Liver (tissue), 9 donors: ENCODE results near the gene UBAP2L. TPM values are rescaled to one million over a fixed set of nuclear protein-coding genes. Genes with fewer than 3 reads are reported as not detected.
A peak's percentile ranks its signal among the peaks of the same experiment; 100 is the strongest.

ENCODE experiments used
- DNase-seq: peaks from one replicate; pipeline ENCODE4 v3.0.0-alpha.2; 2017; ENCODE audit warnings: low spot score
- H3K27ac ChIP-seq, 2 donors: one replicate each; pipeline ENCODE4 v1.7.0; 2013; ENCODE audit warnings: inconsistent platforms in 2 of 2, low read length in 2 of 2, control low read depth in 1 of 2, low read depth in 1 of 2, mild to moderate bottlenecking in 1 of 2
- H3K27me3 ChIP-seq, 4 donors: one replicate each; pipeline versions ENCODE4 v1.6.1 to v1.7.0; 2013; ENCODE audit warnings: low read length in 3 of 4, inconsistent platforms in 1 of 4, mild to moderate bottlenecking in 1 of 4, moderate library complexity in 1 of 4; ENCODE audit not compliant: control insufficient read depth in 4 of 4, insufficient read depth in 4 of 4
- H3K36me3 ChIP-seq, 4 donors: one replicate each; pipeline versions ENCODE4 v1.6.1 to v1.7.0; 2013; ENCODE audit warnings: low read length in 3 of 4, mild to moderate bottlenecking in 3 of 4, low read depth in 1 of 4, moderate library complexity in 1 of 4; ENCODE audit not compliant: control insufficient read depth in 4 of 4, insufficient read depth in 3 of 4
- H3K4me1 ChIP-seq, 4 donors: one replicate each; pipeline versions ENCODE4 v1.6.1 to v1.7.0; 2013; ENCODE audit warnings: low read length in 3 of 4, mild to moderate bottlenecking in 3 of 4, moderate library complexity in 1 of 4; ENCODE audit not compliant: control insufficient read depth in 4 of 4, insufficient read depth in 4 of 4
- H3K4me3 ChIP-seq, 3 donors: one replicate each; pipeline versions ENCODE4 v1.6.1 to v1.7.0; 2013; ENCODE audit warnings: low read length in 3 of 3, control low read depth in 1 of 3, low read depth in 1 of 3, mild to moderate bottlenecking in 1 of 3
- H3K9ac ChIP-seq, 2 donors: one replicate each; pipeline ENCODE4 v1.7.0; 2013; ENCODE audit warnings: low read length in 2 of 2, mild to moderate bottlenecking in 2 of 2, moderate library complexity in 2 of 2, control low read depth in 1 of 2, low read depth in 1 of 2
- H3K9me3 ChIP-seq, 4 donors: one replicate each; pipeline versions ENCODE4 v1.6.1 to v1.7.0; 2013; ENCODE audit warnings: low read length in 3 of 4; ENCODE audit not compliant: control insufficient read depth in 4 of 4
- ATF3 ChIP-seq: IDR thresholded peaks from 2 replicates; pipeline ENCODE4 v1.6.1; 2016; ENCODE audit warnings: antibody characterized with exemption
- CTCF ChIP-seq: fragments of 150-350 bp; IDR thresholded peaks from 2 replicates; pipeline ENCODE4 v1.5.1; 2017; ENCODE audit warnings: improper control_type of control experiment, low read depth, low read length; ENCODE audit not compliant: missing input control
- EGR1 ChIP-seq, 2 donors: IDR thresholded peaks; 2 replicates each; pipeline ENCODE4 v1.6.1; 2016 to 2018; ENCODE audit warnings: antibody characterized with exemption in 2 of 2, low read depth in 2 of 2
- FOXA1 ChIP-seq: IDR thresholded peaks from 2 replicates; pipeline ENCODE4 v1.6.1; 2016; ENCODE audit warnings: antibody characterized with exemption
- FOXA2 ChIP-seq: IDR thresholded peaks from 2 replicates; pipeline ENCODE4 v1.6.1; 2016; ENCODE audit warnings: antibody characterized with exemption
- GABPA ChIP-seq, 2 donors: IDR thresholded peaks in 1 of 2; conservative IDR thresholded peaks in 1 of 2; 2 replicates each; pipeline ENCODE4 v1.6.1; 2016; ENCODE audit warnings: antibody characterized with exemption in 2 of 2, mild to moderate bottlenecking in 1 of 2, moderate library complexity in 1 of 2
- HNF4A ChIP-seq, 2 donors: conservative IDR thresholded peaks; 2 replicates each; pipeline ENCODE4 v1.6.1; 2016; ENCODE audit warnings: antibody characterized with exemption in 2 of 2, mild to moderate bottlenecking in 2 of 2
- HNF4G ChIP-seq: IDR thresholded peaks from 2 replicates; pipeline ENCODE4 v1.6.1; 2016; ENCODE audit warnings: antibody characterized with exemption
- JUND ChIP-seq, 2 donors: IDR thresholded peaks; 2 replicates each; pipeline ENCODE4 v1.6.1; 2016; ENCODE audit warnings: antibody characterized with exemption in 2 of 2
- MAX ChIP-seq: IDR thresholded peaks from 2 replicates; pipeline ENCODE4 v1.6.1; 2016; ENCODE audit warnings: antibody characterized with exemption
- NR2F2 ChIP-seq: IDR thresholded peaks from 2 replicates; pipeline ENCODE4 v1.6.1; 2016; ENCODE audit warnings: antibody characterized with exemption
- RAD21 ChIP-seq, 2 donors: IDR thresholded peaks; 2 replicates each; pipeline ENCODE4 v1.6.1; 2016; ENCODE audit warnings: antibody characterized with exemption in 2 of 2, mild to moderate bottlenecking in 2 of 2
- REST ChIP-seq: IDR thresholded peaks from 2 replicates; pipeline ENCODE4 v1.6.1; 2016; ENCODE audit warnings: antibody characterized with exemption, mild to moderate bottlenecking
- RXRA ChIP-seq, 2 donors: IDR thresholded peaks; 2 replicates each; pipeline ENCODE4 v1.6.1; 2017 to 2018; ENCODE audit warnings: antibody characterized with exemption in 2 of 2, mild to moderate bottlenecking in 1 of 2
- SP1 ChIP-seq: IDR thresholded peaks from 2 replicates; pipeline ENCODE4 v1.6.1; 2018; ENCODE audit warnings: antibody characterized with exemption, mild to moderate bottlenecking
- TAF1 ChIP-seq: conservative IDR thresholded peaks from 2 replicates; pipeline ENCODE4 v1.6.1; 2016; ENCODE audit warnings: antibody characterized with exemption, mild to moderate bottlenecking
- YY1 ChIP-seq: IDR thresholded peaks from 2 replicates; pipeline ENCODE4 v1.6.1; 2016; ENCODE audit warnings: antibody characterized with exemption, mild to moderate bottlenecking
- ZBTB33 ChIP-seq: IDR thresholded peaks from 2 replicates; pipeline ENCODE4 v1.6.1; 2016; ENCODE audit warnings: antibody characterized with exemption
- WGBS: extraction: QIAGEN DNeasy Blood & Tissue Kit; methylation state at CpG from one replicate; pipeline ENCODE4 v1.1.7; 2013; 5-methylcytosine and 5-hydroxymethylcytosine counted together
- polyA plus RNA-seq, 2 donors: library from polyadenylated mRNA; stranded (reverse) in 1 of 2; unstranded in 1 of 2; fragments of 200-250 nt in 1 of 2; fragments of >200 nt in 1 of 2; fragmentation: Nextera tagmentation in 1 of 2; extraction: Ambion mirVana in 1 of 2; gene quantifications; one replicate each; pipeline versions ENCODE4 v1.2.1 to v1.2.3, GENCODE V29; 2013 to 2015
- total RNA-seq, 2 donors: library from RNA; depleted of rRNA; stranded (reverse); fragments of >200 nt; gene quantifications; one replicate each; pipeline ENCODE4 v1.2.3, GENCODE V29; 2014
- donor health status: healthy.
- donor health status: healthy.
- donor health status: healthy.
- donor health status: healthy.
- donor health status: healthy.

UBAP2L gene
- total and polyA plus RNA-seq, 4 donors, result 24.3 to 51.0 (median 34.1) TPM

GRCh38 chr1:154179946-154180687 is 40.6 kb upstream of the UBAP2L start:
- Histone ChIP-seq H3K27ac (peak overlapping the region; percentile 32 to 72), H3K27me3 (no peaks in the 10 kb centered on the region), H3K4me1 (peaks cover 14 to 53% (median 44%) of the 10 kb centered on the region in 4 donors), H3K9ac (peak overlapping the region in 1 of 2 donors; percentile 63), H3K36me3 (peaks cover 0 to 4% (median 1%) of the 10 kb centered on the region in 4 donors), H3K9me3 (no peaks in the 10 kb centered on the region), H3K4me3 (no peak overlapping the region)
- WGBS, result 72% methylated on average over 3 of the region's 3 CpGs
- DNase-seq, result no peak
- TF ChIP-seq HNF4G (no peak), NR2F2 (no peak), EGR1 (IDR thresholded peaks at IDR 0.05; ENCODE audit: low read depth in 2 of 2) (no peak), CTCF (no peak), ZBTB33 (no peak)

GRCh38 chr1:154181944-154182343 is 38.8 kb upstream of the UBAP2L start:
- Histone ChIP-seq H3K27me3 (no peaks in the 10 kb centered on the region), H3K4me1 (peaks cover 14 to 48% (median 43%) of the 10 kb centered on the region in 4 donors)
- WGBS, result under 1% methylated on average over 6 of the region's 6 CpGs

More at GRCh38 chr1:154181944-154182343, 38.8 kb upstream of the UBAP2L start:
- H3K9me3 ChIP-seq, result no peaks in the 10 kb centered on the region
- no peaks in the 10 kb centered on the region for H3K36me3 ChIP-seq
- DNase-seq, result no peak
- TF ChIP-seq GABPA (IDR thresholded peaks at IDR 0.05 in 1 of 2, conservative IDR thresholded peaks at IDR 0.05 in 1 of 2), result no peak
- TF ChIP-seq HNF4A (conservative IDR thresholded peaks at IDR 0.05), result no peak
- TF ChIP-seq NR2F2, result no peak
- no peak for TF ChIP-seq MAX
- TF ChIP-seq SP1, result no peak
- no peak for TF ChIP-seq JUND (IDR thresholded peaks at IDR 0.05)
- no peak for TF ChIP-seq CTCF
- TF ChIP-seq EGR1 (IDR thresholded peaks at IDR 0.05; ENCODE audit: low read depth in 2 of 2), result no peak
- no peak for TF ChIP-seq RAD21 (IDR thresholded peaks at IDR 0.05)
- no peak for TF ChIP-seq FOXA1
- no peak for TF ChIP-seq ZBTB33
- TF ChIP-seq HNF4G, result no peak
- TF ChIP-seq FOXA2, result no peak
- TF ChIP-seq RXRA (IDR thresholded peaks at IDR 0.05), result no peak
- TF ChIP-seq YY1, result no peak
- TF ChIP-seq TAF1, result no peak
- no peak for TF ChIP-seq ATF3
- TF ChIP-seq REST, result no peak
- H3K27ac ChIP-seq, result peak overlapping the region; percentile 76 to 77
- H3K9ac ChIP-seq, result peak overlapping the region in 1 of 2 donors; percentile 61
- peak overlapping the region; percentile 71 to 91 (median 72) for H3K4me3 ChIP-seq
